CD4-positive, alpha-beta T cell treated with Interleukin-21 for 1 hour (primary cell): Measurements from ENCODE around the gene FAM111B.
"Not testable (repeated sequence)": the region's sequence is repeated elsewhere in the genome, so short reads cannot be mapped to it uniquely, and the experiment has no call there.

ENCODE experiments used
- DNase-seq: peaks from one replicate; pipeline ENCODE4 v3.0.0-alpha.2; 2020

Gene FAM111B

DNA sequence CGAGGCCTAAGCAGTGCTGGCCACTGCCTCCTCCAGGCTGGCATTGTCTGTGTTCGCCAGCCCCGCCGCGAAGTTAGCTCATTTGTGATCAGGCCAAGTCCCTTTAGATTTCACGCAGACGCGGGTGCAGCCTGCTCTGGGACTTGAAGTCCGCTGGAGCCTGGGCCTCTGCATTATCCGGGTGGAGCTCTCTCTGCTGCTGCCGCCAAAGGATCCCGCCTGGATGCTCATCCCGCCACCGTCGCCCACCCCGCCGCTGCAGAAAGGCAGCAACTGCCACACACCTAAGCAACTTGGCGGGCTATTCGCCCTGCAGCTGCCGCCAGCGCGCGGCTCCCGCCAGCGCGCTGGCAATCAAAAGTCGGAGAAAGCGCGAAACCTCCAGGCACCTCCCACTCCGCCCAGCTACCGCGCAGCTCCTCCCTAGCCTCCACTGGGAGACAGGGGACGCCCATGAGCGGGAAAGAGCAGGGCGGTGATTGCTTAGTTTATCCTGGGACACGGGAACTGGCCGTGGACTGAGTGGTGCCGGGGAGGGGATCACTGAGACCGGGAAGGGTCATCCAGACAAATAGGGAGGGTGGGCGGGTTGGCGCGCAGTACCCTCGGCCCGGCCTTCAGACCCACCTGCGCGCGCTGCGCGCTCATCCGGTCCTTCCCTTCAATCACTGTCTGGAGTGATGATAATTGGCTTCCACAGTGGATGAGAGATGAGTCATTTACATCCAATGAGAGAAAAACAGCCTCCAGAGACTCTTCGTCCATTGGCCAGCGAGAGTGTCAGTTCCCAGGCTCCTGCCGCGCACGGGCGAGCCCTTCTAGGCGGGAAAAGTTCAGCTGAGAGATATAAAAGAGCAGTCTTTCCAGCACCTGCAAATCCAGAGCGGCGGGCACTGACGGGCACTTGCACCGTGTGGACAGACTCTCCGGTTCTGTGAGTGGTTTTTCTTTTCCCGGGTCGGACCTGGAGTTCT lies at the start of gene FAM111B:
FAM111B (plus strand) TSS at position 875 of the 974 bp plus-strand sequence. CDS start 2,389 bp downstream, outside the sequence.
- peak; percentile 81 for DNase-seq

DNA sequence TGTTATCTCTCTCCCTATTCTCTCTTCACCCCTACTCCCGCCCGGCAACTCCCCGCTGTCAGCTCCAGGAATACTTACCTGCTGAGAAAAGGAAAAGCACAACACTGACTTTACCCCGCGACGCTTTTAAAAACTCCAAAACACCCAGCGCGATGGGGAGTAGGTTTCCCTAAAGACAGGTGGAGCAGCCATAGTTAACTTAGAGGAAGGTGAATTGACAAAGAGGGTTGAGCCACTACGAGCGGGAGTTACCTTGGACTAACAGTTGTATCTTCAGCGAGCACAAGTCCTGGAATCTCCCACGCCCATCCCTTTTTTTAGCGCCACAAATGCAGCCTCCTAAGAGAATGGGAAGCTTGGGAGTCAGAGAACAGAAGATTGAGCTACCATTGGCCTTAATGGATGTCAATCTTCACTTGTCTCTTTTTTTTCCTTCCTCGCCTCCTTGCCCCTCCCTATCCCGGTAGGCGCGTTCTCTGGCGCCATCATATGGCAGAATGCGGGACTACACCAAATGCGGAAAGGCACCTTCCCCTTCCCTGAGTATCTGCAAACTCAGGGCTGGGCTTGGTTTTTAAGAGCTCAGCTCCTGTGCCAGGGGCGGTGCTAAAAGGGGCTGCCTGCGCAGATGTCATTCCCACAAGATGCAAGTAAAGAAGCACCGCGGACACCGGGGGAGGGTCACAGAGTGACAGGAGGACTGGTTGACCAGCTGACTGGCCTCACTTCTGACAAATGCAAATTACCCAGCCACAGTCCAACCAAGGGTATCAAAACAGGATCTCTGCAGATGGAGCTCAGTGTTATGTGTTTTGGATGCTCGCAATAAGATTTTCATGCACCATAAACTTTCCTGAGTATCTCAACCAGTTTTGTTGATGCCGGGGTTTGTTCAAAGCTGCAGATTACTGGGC lies 48.7 kb upstream of the FAM111B start:
- peak; percentile 84 for DNase-seq

DNA sequence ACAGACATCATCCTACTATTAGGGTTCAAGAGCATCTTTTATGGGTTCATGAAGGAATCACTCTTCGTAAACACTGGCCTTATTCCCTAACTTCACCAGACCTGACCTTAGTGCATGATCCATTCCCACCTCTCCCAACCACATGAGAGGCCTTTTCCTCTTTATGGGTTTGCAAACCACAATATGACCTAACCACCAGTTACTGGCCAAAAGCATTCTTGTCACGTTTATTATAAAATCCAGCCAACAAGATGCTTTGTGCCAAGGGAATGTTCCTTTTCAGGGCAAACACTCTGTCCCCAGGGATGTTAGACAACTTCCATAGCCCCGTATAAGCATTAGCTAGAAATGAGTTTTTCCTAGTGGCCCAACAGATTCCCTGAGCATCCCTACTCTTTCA lies 46.9 kb upstream of the FAM111B start:
- not testable (repeated sequence) for DNase-seq

- no peak for DNase-seq
Measured at GRCh38 chr11:59062602-59063529, 44.2 kb upstream of the FAM111B start.

DNA sequence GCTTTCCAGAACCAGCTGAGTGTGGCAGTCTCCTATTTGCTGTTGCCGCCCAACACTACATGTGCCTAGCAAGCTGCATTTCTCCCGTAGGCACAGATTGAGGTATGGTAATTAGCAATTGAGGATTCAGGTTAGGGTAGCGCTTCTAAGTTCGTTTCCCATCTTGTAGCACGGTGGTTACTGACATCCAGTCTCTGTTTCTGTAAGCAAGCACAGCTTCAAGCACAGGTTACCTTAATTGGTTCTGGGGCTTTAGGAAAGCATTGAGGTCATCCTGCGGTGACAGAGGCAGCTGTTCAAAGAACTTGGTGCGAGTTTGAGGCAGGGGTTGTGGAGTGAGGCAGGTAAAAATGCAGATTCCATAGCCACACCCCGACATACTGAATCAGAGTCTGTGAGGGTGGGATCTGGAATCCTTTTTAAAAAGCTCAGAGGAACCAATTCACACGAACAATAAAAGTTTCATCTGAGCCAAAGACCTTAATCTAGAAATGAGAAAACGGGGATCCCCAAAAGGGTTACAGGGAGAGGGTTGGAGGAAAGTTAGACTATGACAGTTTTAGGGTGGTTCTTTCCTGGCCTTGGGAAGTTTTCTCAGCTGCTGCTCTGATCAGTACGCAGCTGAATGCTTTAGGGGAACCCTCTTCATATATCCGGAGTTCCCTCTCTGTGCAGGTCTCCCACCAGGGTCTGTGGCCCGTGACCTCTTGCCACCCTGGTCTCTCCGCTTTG lies 42.9 kb upstream of the FAM111B start:
- DNase-seq: not testable (repeated sequence)

DNA sequence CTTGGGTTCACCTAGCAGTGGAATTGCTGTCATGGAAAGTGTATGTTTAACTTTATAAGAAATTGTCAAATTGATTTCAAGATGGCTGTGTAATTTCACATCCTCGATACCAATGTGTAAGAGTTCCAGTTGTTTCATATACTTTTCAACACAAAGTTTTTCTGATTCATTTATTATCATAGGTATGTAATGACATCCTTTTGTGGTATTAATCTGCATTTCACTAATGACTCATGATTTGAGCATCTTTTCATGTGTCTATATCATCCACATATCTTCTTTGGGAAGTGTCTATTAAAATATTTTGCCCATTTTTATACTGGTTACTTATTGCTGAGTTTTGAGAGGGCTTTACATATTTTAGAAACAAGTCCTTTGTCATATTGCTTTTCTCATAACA lies 38.0 kb upstream of the FAM111B start:
- DNase-seq: no peak

DNA sequence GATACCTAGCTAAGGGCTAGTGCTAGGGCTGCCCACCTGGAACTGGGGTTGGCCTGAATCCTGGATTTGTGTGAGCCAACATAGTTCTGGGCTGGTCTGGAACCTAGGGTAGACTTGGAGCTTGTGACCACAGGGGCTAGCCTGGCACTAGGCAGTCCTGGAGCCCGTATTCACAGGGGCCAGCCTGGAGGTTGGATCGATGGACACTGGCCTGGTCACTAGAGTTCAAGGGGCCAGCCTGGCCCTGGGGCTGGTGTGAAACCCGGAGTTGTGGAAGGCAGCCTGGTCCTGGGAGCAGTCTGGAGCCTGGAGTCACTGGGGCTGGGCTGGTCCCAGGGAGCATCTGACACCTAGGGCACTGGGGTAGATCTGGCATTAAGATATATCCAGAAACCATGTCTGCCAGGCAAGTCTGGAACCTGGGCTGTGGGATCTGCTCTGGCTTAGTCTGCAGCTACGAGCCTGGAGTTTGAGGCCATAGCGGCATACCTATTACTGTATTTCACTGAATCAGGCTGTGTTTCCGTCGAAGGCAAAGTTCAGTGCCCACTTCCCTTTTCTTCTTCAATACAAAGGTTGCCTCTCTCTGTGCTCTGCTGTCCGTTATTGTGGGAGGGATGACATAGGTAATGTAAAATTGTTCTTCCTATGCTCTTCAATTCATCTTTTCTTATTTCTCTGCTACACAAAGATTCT lies 30.0 kb upstream of the FAM111B start:
- DNase-seq: no peak

DNA sequence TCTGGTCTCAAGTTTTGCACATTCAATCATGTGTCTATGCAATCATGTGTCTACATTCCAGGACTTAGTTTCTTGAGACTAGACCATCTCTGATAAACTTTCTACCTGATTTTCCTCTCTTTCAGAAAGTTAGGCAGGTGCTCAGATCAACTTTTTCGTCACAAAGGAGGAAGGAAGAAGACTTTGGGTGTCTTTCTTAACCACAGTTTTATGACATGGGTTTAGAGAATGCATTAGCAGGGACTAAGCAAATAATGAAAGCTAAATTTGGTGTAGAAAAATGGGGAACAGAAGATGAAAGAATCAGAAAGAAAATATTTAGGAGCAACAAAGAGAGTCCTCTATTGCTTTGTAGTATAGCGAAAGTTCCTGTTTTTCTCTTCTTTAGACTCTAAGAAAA lies 28.6 kb upstream of the FAM111B start:
- DNase-seq: no peak

- no peak for DNase-seq
Measured at GRCh38 chr11:59079086-59079485, 28.0 kb upstream of the FAM111B start.

GRCh38 chr11:59080421-59080820 lies 26.6 kb upstream of the FAM111B start:
- not testable (repeated sequence) for DNase-seq

DNA sequence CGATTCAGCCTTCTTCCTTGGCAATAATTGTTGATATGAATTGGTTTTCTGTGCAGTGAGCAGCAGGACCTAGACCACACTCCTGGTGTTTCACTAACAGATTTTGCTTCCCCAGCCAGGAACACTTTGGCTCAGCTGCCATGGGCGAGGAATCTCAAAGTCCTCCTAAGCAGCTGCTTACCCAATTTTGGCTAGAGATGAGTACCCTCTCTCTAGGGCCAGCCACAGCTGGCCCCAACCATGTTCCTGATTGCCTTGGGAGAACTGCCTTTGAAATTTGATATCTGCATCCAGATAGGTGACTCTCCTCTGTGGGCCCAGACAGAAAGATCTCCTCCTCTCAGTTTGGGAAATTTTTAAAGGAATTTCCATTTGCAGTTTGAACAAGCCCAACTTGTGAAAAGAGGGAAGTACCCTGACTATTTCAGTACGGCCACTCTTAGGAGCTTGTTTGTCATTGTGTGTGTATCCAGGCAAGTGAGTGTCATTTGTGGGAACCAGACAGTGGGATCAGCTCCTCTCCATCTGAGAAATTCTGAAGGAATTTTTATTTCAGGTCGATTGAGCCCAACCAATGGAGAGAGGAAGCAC lies 25.5 kb upstream of the FAM111B start:
- DNase-seq: not testable (repeated sequence)

DNA sequence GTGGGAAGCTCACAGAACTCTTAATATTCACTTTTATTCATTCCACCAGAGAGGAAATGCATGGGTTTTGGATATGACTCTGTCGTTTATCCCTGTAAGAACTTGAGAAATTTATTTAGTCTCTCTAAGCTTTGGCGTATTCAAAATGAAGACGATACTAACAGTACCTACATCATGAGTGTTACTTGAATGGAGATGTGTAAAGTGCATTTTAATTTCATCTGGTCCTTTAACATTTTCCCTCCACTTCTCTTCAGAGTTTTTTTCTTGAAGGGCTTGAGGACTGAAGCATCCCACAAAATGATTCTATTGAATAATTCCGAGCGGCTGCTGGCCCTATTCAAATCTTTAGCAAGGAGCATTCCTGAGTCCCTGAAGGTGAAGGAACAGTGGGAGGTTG lies 21.0 kb upstream of the FAM111B start, which contains the start of gene GLYATL1B:
GLYATL1B (plus strand) TSS at position 301 of the 400 bp plus-strand sequence; CDS start at position 301, 0 bp downstream.
- DNase-seq: not testable (repeated sequence)

GRCh38 chr11:59088162-59088561 lies 18.9 kb upstream of the FAM111B start:
- no peak for DNase-seq

DNA sequence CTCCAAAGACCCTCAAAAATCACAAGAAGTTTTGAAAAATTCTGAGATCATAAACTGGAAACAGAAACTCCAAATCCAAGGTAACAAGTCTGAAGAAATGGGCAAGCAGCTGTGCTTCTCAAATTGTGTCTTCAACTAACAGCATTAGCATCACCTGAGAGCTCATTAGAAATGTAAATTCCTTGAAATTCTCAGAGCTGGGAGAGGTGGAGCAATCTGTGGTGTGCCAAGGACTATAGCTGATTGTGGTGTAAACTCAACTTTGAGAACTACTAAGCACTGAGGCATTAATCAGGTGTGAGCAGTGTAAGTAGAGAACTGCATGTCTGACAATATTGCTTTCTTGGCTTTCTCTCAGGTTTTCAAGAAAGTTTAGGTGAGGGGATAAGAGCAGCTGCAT lies 13.5 kb upstream of the FAM111B start:
- not testable (repeated sequence) for DNase-seq

GRCh38 chr11:59095225-59095624 lies 11.8 kb upstream of the FAM111B start:
- DNase-seq: not testable (repeated sequence)

GRCh38 chr11:59095972-59096575 lies 11.0 kb upstream of the FAM111B start:
- DNase-seq: not testable (repeated sequence)

- peak; percentile 72 for DNase-seq
Measured at GRCh38 chr11:59097113-59097708, 9.8 kb upstream of the FAM111B start.

DNA sequence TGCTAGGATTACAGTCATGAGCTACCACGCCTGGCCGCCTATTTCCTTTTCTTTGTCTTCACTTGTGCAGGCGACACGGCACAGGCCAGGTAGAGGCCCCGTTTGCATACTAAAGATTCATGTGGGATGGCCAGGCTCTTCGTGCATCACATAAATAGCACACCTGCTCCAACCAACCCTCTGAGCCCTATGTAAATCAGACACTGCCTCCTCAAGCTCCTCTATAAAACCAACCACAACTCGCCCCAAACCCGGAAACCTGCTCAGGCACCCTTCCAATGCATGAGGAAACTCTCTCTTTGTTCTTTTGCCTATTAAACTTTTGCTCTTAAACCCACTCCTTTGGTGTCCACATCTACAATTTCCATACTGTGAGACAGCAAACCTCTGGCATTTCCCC lies 9.1 kb upstream of the FAM111B start:
- DNase-seq: not testable (repeated sequence)

GRCh38 chr11:59102259-59102765 lies 4.7 kb upstream of the FAM111B start:
- peak; percentile 59 for DNase-seq
